ENCODE data around the gene ATP8B4. TPM values are rescaled to one million over a fixed set of nuclear protein-coding genes. Genes with fewer than 3 reads are reported as not detected.

Gene ATP8B4
- total and polyA plus RNA-seq, 2 donors (not counting 3 experiments of a cell fraction or from before 2014, with no cell fraction given) = not detected

- Histone ChIP-seq H3K79me2 (ENCODE audit: control insufficient read depth, insufficient read depth, low read length) (no peaks in the 10 kb centered on the region), H3K9me1 (replicated peaks; ENCODE audit: control insufficient read depth, extremely low read depth, insufficient read depth, low read length) (no peaks in the 10 kb centered on the region), H3K27me3 (ENCODE audit: control insufficient read depth in 2 of 2, insufficient read depth in 2 of 2, low read length in 2 of 2) (peaks cover 0 to 1% of the 10 kb centered on the region in 2 experiments), H3K4me1 (ENCODE audit: control insufficient read depth, extremely low read depth, insufficient read depth, low read length) (peaks cover 7% of the 10 kb centered on the region), H3K27ac (ENCODE audit: insufficient read depth, low read depth, low read length) (no peak overlapping the region), H3K4me2 (ENCODE audit: insufficient read depth, low read length) (no peak overlapping the region), H2AFZ (ENCODE audit: low read depth, low read length) (no peak overlapping the region), H4K20me1 (replicated peaks; ENCODE audit: control insufficient read depth, extremely low read depth, insufficient read depth, low read length) (no peaks in the 10 kb centered on the region), H3K36me3 (ENCODE audit: control insufficient read depth in 2 of 2, extremely low read depth in 1 of 2, insufficient read depth in 2 of 2, low read length in 2 of 2) (no peaks in the 10 kb centered on the region), H3K4me3 (replicated peaks in 1 of 3; ENCODE audit: insufficient read depth in 1 of 3, low read depth in 1 of 3, low read length in 3 of 3) (no peak overlapping the region), H3K9ac (replicated peaks; ENCODE audit: extremely low read depth, insufficient read depth, low read length) (no peak overlapping the region), H3K9me3 (replicated peaks; ENCODE audit: control insufficient read depth, insufficient read depth, low read length) (no peaks in the 10 kb centered on the region)
- ChIA-PET POLR2A (no interaction called here), CTCF (interaction anchor here (0.9 kb wide), 1 partner anchor 136 kb away, joined by 3 read pairs; no protein-coding TSS in a partner anchor)
- dilution Hi-C loops (cut with MboI; ENCODE audit: extremely low pct_ligation_motif_present, low sequenced_read_pairs) = no loop called here
- no peak for FAIRE-seq
- BruUV-seq (replicated peaks) = no TSS peak
- no peak for DNase-seq (ENCODE audit: low read depth, low spot score)
- intact Hi-C loops (cut with micrococcal nuclease) = no loop called here
- TF ChIP-seq MAX (IDR thresholded peaks at IDR 0.05; ENCODE audit: insufficient read depth, insufficient read length) = no peak
- TF ChIP-seq POLR2A (IDR thresholded peaks at IDR 0.05; ENCODE audit: low read depth, low read length) = no peak
- no peak for TF ChIP-seq JUN (IDR thresholded peaks at IDR 0.05; ENCODE audit: borderline replicate concordance, insufficient read depth, insufficient read length, low read depth)
- TF ChIP-seq, protein P1, sequence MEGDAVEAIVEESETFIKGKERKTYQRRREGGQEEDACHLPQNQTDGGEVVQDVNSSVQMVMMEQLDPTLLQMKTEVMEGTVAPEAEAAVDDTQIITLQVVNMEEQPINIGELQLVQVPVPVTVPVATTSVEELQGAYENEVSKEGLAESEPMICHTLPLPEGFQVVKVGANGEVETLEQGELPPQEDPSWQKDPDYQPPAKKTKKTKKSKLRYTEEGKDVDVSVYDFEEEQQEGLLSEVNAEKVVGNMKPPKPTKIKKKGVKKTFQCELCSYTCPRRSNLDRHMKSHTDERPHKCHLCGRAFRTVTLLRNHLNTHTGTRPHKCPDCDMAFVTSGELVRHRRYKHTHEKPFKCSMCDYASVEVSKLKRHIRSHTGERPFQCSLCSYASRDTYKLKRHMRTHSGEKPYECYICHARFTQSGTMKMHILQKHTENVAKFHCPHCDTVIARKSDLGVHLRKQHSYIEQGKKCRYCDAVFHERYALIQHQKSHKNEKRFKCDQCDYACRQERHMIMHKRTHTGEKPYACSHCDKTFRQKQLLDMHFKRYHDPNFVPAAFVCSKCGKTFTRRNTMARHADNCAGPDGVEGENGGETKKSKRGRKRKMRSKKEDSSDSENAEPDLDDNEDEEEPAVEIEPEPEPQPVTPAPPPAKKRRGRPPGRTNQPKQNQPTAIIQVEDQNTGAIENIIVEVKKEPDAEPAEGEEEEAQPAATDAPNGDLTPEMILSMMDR (IDR thresholded peaks at IDR 0.05; ENCODE audit: extremely low read depth in 1 of 2, insufficient read depth in 1 of 2, low read depth in 1 of 2, low read length in 2 of 2) = no peak
- TF ChIP-seq MYC (IDR thresholded peaks at IDR 0.05; ENCODE audit: low read depth, low read length) = no peak
These were observed 19.4 kb upstream of the ATP8B4 start for GRCh38 chr15:50138391-50138790.

GRCh38 chr15:50137893-50138292 lies 18.9 kb upstream of the ATP8B4 start:
- no peaks in the 10 kb centered on the region for H3K9me3 ChIP-seq (replicated peaks; ENCODE audit: control insufficient read depth, insufficient read depth, low read length)
- no peaks in the 10 kb centered on the region for H3K9me1 ChIP-seq (replicated peaks; ENCODE audit: control insufficient read depth, extremely low read depth, insufficient read depth, low read length)
- H2AFZ ChIP-seq (ENCODE audit: low read depth, low read length) = no peak overlapping the region
- no peak overlapping the region for H3K27ac ChIP-seq (ENCODE audit: insufficient read depth, low read depth, low read length)
- H4K20me1 ChIP-seq (replicated peaks; ENCODE audit: control insufficient read depth, extremely low read depth, insufficient read depth, low read length) = no peaks in the 10 kb centered on the region
- ChIA-PET POLR2A (no interaction called here), CTCF (interaction anchor here (0.9 kb wide), 2 partner anchors 10 to 135 kb away, joined by 3 to 4 read pairs; no protein-coding TSS in a partner anchor)
- FAIRE-seq (no peak), DNase-seq (ENCODE audit: low read depth, low spot score) (no peak)
- dilution Hi-C loops (cut with MboI; ENCODE audit: extremely low pct_ligation_motif_present, low sequenced_read_pairs) = no loop called here
- H3K36me3 ChIP-seq (ENCODE audit: control insufficient read depth in 2 of 2, extremely low read depth in 1 of 2, insufficient read depth in 2 of 2, low read length in 2 of 2) = no peaks in the 10 kb centered on the region
- no peaks in the 10 kb centered on the region for H3K79me2 ChIP-seq (ENCODE audit: control insufficient read depth, insufficient read depth, low read length)
- no peak overlapping the region for H3K9ac ChIP-seq (replicated peaks; ENCODE audit: extremely low read depth, insufficient read depth, low read length)
- no TSS peak for BruUV-seq (replicated peaks)
- no peak overlapping the region for H3K4me3 ChIP-seq (replicated peaks in 1 of 3; ENCODE audit: insufficient read depth in 1 of 3, low read depth in 1 of 3, low read length in 3 of 3)
- intact Hi-C loops (cut with micrococcal nuclease) = no loop called here
- TF ChIP-seq POLR2AphosphoS5 (IDR thresholded peaks at IDR 0.05; ENCODE audit: insufficient read depth, low read depth, low read length) = no peak
- peaks cover 7% of the 10 kb centered on the region for H3K4me1 ChIP-seq (ENCODE audit: control insufficient read depth, extremely low read depth, insufficient read depth, low read length)
- H3K4me2 ChIP-seq (ENCODE audit: insufficient read depth, low read length) = no peak overlapping the region
- peaks cover 0 to 1% of the 10 kb centered on the region in 2 experiments for H3K27me3 ChIP-seq (ENCODE audit: control insufficient read depth in 2 of 2, insufficient read depth in 2 of 2, low read length in 2 of 2)

Data from endothelial cell of umbilical vein (primary cell).